Breast epithelium (tissue), 3 donors: Measurements from ENCODE around the gene ABHD6.

ENCODE experiments used
- POLR2A ChIP-seq: fragments of 450-650 bp; IDR thresholded peaks from one replicate; pipeline ENCODE4 v1.6.1; 2016; ENCODE audit warnings: antibody characterized with exemption, mild to moderate bottlenecking, moderate library complexity
- POLR2AphosphoS5 ChIP-seq, 3 donors: sonication (generic); formaldehyde crosslinking; IDR thresholded peaks; one replicate each; pipeline ENCODE4 v1.6.1; 2017; ENCODE audit warnings: antibody characterized with exemption in 3 of 3
- TF ChIP-seq, protein P1 (sequence below), 3 donors: fragments of 450-650 bp; IDR thresholded peaks; one replicate each; pipeline ENCODE4 v1.5.1; 2016 to 2017; ENCODE audit warnings: antibody characterized with exemption in 3 of 3, mild to moderate bottlenecking in 3 of 3, moderate library complexity in 3 of 3

- TF ChIP-seq, protein P1, sequence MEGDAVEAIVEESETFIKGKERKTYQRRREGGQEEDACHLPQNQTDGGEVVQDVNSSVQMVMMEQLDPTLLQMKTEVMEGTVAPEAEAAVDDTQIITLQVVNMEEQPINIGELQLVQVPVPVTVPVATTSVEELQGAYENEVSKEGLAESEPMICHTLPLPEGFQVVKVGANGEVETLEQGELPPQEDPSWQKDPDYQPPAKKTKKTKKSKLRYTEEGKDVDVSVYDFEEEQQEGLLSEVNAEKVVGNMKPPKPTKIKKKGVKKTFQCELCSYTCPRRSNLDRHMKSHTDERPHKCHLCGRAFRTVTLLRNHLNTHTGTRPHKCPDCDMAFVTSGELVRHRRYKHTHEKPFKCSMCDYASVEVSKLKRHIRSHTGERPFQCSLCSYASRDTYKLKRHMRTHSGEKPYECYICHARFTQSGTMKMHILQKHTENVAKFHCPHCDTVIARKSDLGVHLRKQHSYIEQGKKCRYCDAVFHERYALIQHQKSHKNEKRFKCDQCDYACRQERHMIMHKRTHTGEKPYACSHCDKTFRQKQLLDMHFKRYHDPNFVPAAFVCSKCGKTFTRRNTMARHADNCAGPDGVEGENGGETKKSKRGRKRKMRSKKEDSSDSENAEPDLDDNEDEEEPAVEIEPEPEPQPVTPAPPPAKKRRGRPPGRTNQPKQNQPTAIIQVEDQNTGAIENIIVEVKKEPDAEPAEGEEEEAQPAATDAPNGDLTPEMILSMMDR (IDR thresholded peaks at IDR 0.05), result no peak
- no peak for TF ChIP-seq POLR2A
- no peak for TF ChIP-seq POLR2AphosphoS5 (IDR thresholded peaks at IDR 0.05)
These were observed 88.0 kb downstream of the ABHD6 start for GRCh38 chr3:58325525-58325992.
